ENCODE measurements around the gene AGPS.
"Not testable (repeated sequence)": the region's sequence is repeated elsewhere in the genome, so short reads cannot be mapped to it uniquely, and the experiment has no call there.

The AGPS gene

DNA sequence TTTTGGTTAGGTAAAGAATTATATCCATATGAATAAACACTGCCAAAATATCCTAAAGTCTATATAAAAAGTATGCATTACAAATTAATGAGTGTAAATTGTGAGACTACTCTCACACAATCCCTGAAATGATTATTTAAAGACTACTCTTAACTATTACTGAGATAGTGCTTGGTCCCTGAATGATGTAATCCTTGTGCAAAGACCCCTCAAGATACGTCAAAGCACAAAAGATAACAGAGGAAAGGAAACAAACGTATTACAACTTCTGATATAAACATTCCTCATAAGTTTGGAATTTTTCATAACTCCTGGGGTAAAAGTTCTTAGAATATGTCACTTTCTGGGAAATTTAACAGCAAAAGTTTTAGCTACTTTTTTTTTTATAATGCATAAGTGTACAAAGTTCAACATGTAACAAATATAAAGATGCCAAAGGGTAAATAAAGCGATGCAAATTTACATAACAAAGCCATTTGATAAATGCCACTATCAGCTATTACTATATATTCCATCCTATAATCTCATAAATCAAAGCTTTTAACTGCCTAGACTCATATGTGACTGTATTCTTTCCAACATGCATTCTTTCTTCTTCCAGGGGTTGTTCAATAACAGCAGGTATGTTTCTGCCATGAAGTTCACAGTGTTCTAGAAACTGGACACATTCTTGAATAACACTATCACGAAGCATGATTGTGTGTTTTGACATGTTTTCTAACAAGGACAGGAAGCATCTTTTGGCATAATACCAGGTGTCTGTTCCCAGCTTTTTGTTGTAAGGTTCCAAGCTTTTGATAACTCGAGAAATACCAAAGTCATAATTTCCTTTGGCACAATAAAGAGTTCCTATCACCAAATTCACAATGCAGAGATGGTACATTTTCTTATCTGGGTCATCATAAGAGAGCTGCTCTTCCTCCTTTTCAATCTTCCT is 158.0 kb downstream of the AGPS start:
- DNase-seq (ENCODE audit: low read depth in 1 of 2, low spot score in 1 of 2) = no peak
- no peak overlapping the region for H3K27ac ChIP-seq (replicated peaks)
- no peak overlapping the region for H3K4me3 ChIP-seq (replicated peaks; ENCODE audit: insufficient read depth, low read length)
- no peaks in the 10 kb centered on the region for H3K27me3 ChIP-seq (ENCODE audit: insufficient read depth, poor library complexity, severe bottlenecking)
- TF ChIP-seq POLR2AphosphoS5 (IDR thresholded peaks at IDR 0.05; ENCODE audit: low read depth) = no peak
- no peak for TF ChIP-seq GABPA (IDR thresholded peaks at IDR 0.05; ENCODE audit: low read depth)
- TF ChIP-seq, protein P1, sequence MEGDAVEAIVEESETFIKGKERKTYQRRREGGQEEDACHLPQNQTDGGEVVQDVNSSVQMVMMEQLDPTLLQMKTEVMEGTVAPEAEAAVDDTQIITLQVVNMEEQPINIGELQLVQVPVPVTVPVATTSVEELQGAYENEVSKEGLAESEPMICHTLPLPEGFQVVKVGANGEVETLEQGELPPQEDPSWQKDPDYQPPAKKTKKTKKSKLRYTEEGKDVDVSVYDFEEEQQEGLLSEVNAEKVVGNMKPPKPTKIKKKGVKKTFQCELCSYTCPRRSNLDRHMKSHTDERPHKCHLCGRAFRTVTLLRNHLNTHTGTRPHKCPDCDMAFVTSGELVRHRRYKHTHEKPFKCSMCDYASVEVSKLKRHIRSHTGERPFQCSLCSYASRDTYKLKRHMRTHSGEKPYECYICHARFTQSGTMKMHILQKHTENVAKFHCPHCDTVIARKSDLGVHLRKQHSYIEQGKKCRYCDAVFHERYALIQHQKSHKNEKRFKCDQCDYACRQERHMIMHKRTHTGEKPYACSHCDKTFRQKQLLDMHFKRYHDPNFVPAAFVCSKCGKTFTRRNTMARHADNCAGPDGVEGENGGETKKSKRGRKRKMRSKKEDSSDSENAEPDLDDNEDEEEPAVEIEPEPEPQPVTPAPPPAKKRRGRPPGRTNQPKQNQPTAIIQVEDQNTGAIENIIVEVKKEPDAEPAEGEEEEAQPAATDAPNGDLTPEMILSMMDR (IDR thresholded peaks at IDR 0.05; ENCODE audit: insufficient read depth, low read length) = no peak
- TF ChIP-seq, protein P2, sequence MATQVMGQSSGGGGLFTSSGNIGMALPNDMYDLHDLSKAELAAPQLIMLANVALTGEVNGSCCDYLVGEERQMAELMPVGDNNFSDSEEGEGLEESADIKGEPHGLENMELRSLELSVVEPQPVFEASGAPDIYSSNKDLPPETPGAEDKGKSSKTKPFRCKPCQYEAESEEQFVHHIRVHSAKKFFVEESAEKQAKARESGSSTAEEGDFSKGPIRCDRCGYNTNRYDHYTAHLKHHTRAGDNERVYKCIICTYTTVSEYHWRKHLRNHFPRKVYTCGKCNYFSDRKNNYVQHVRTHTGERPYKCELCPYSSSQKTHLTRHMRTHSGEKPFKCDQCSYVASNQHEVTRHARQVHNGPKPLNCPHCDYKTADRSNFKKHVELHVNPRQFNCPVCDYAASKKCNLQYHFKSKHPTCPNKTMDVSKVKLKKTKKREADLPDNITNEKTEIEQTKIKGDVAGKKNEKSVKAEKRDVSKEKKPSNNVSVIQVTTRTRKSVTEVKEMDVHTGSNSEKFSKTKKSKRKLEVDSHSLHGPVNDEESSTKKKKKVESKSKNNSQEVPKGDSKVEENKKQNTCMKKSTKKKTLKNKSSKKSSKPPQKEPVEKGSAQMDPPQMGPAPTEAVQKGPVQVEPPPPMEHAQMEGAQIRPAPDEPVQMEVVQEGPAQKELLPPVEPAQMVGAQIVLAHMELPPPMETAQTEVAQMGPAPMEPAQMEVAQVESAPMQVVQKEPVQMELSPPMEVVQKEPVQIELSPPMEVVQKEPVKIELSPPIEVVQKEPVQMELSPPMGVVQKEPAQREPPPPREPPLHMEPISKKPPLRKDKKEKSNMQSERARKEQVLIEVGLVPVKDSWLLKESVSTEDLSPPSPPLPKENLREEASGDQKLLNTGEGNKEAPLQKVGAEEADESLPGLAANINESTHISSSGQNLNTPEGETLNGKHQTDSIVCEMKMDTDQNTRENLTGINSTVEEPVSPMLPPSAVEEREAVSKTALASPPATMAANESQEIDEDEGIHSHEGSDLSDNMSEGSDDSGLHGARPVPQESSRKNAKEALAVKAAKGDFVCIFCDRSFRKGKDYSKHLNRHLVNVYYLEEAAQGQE (IDR thresholded peaks at IDR 0.05; ENCODE audit: insufficient replicate concordance, low read depth) = no peak
- TF ChIP-seq SPI1 (IDR thresholded peaks at IDR 0.05; ENCODE audit: borderline replicate concordance, low read depth) = no peak

DNA sequence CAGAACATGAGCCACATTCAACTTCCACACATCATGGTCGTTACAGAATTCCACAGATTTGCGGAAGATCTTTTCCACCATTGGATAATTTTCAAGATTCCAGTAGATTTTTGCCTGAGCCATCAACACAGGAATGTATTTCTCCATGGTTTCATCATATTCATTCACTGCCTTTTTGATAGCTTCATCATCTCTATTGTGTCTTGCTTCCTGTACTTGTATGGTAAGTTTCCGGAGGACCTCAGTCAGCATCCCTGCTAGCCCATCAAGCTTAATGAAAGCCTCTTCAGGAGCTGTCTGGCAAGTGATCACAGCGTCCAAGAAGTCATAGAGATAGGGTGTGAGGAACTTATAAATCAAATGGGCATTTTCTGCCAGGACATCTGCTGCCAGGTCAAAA is 158.8 kb downstream of the AGPS start:
- H3K4me3 ChIP-seq (replicated peaks; ENCODE audit: insufficient read depth, low read length); H3K27ac ChIP-seq (replicated peaks); H3K27me3 ChIP-seq (ENCODE audit: insufficient read depth, poor library complexity, severe bottlenecking); DNase-seq (ENCODE audit: low read depth in 1 of 2, low spot score in 1 of 2): not testable (repeated sequence)

DNA sequence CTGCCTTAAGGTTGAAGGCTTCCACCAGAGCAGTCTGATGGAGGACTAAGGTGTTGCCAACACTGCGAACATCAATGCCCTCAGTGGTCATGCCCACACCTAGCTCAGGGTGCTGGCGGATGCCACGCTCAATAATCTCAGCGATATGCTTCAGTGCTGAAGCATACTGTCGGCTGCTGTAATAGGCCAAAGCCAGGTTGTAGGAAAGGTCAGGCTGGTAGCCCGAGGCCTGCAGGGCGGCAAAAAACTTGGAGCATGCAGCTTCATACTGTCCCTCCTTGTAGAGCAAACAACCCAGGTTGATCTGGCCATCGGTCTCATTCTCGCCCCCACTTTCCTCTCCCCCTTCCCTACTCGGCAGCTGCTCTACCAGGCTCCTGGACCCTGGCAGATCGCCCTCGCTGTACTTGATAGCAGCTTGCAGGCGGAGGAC is 159.4 kb downstream of the AGPS start:
- no peak for TF ChIP-seq POLR2AphosphoS5 (IDR thresholded peaks at IDR 0.05; ENCODE audit: low read depth)
- TF ChIP-seq GABPA (IDR thresholded peaks at IDR 0.05; ENCODE audit: low read depth) = no peak
- TF ChIP-seq, protein P1 (IDR thresholded peaks at IDR 0.05; ENCODE audit: insufficient read depth, low read length) = no peak
- TF ChIP-seq, protein P2 (IDR thresholded peaks at IDR 0.05; ENCODE audit: insufficient replicate concordance, low read depth) = no peak
- TF ChIP-seq SPI1 (IDR thresholded peaks at IDR 0.05; ENCODE audit: borderline replicate concordance, low read depth) = no peak
- DNase-seq (ENCODE audit: low read depth in 1 of 2, low spot score in 1 of 2) = peak in 1 of 2 experiments; percentile 5
- Histone ChIP-seq H3K27ac (replicated peaks) (peak overlapping the region; percentile 35), H3K4me3 (replicated peaks; ENCODE audit: insufficient read depth, low read length) (peak overlapping the region; percentile 88), H3K27me3 (ENCODE audit: insufficient read depth, poor library complexity, severe bottlenecking) (no peaks in the 10 kb centered on the region)

DNA sequence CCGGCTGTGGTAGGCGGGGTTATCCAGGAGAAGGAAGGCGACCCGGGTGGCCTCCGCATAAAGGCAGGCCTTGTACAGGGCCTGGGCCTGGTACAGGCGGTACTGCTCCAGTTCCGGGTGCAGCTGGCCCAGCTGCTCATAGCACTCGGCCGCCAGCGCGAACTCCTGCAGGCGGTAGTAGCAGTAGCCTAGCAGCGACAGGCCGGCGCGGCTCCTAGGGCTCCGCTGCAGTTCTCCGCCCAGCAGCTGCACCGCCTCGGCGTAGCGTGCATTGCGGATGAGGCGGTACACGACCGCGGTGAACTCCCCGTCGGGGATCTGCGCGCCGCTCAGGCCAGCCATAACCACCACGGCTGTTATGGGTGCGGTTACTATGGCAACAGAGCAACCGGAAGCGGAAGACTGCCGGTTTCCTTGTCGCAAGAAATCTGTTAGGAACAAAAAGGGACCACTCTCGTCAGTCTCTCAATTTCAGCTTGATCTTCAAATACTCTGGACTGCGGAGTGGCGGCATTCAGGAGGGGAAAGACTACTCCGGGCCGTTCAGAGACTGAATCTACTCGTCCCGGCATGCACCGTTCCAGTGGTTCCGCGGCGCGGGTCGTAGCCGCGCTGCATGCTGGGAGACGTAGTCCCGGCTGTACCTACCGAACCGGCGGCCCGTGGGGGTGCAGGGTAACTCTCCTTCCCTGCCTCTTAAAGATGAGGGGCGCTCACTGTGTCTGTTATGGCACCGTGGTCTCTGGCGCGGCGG is 160.0 kb downstream of the AGPS start:
- Histone ChIP-seq H3K4me3 (replicated peaks; ENCODE audit: insufficient read depth, low read length) (peak overlapping the region; percentile 88), H3K27me3 (ENCODE audit: insufficient read depth, poor library complexity, severe bottlenecking) (no peaks in the 10 kb centered on the region), H3K27ac (replicated peaks) (peak overlapping the region; percentile 98)
- TF ChIP-seq GABPA (IDR thresholded peaks at IDR 0.05; ENCODE audit: low read depth) (peak; percentile 81), SPI1 (IDR thresholded peaks at IDR 0.05; ENCODE audit: borderline replicate concordance, low read depth) (no peak), POLR2AphosphoS5 (IDR thresholded peaks at IDR 0.05; ENCODE audit: low read depth) (peak; percentile 52; the same call in 1 of the 2 replicates)
- TF ChIP-seq, protein P2 (IDR thresholded peaks at IDR 0.05; ENCODE audit: insufficient replicate concordance, low read depth) = no peak
- TF ChIP-seq, protein P1 (IDR thresholded peaks at IDR 0.05; ENCODE audit: insufficient read depth, low read length) = no peak
- peak; percentile 70 to 90 for DNase-seq (ENCODE audit: low read depth in 1 of 2, low spot score in 1 of 2)
